HCT116 (cell line): ENCODE results near the gene BCR. TPM values are rescaled to one million over a fixed set of nuclear protein-coding genes. Genes with fewer than 3 reads are reported as not detected.

Experiments used
- ATAC-seq: fragments of 200-7000 bp; cut with Tn5 transposase; 2 replicates; pipeline ENCODE4 v1.9.1; 2020; ENCODE audit warnings: mild to moderate bottlenecking, moderate library complexity
- BruUV-seq: library from RNA; stranded (reverse); fragments of 400-500 nt; replicated peaks from 2 replicates; lab custom pipeline; 2021; lab: Mats Ljungman, UMichigan
- CTCF ChIA-PET: fragments of 300-600 bp; sonication (Branson Sonifier 250); formaldehyde crosslinking; loops from one replicate; lab custom pipeline; 2021; ENCODE audit warnings: antibody characterized with exemption; lab: Charles Lee
- POLR2A ChIA-PET: fragments of 300-600, 350-600 bp; sonication (Branson Sonifier 250); formaldehyde crosslinking; loops from one replicate; lab custom pipeline; 2021; ENCODE audit warnings: antibody characterized with exemption; lab: Charles Lee
- RAD21 ChIA-PET, 2 experiments: fragments of 300-600 bp; sonication (Branson Sonifier 250); formaldehyde crosslinking; loops; one replicate each; lab custom pipeline; 2023; ENCODE audit warnings: low total read pairs in 2 of 2; ENCODE audit not compliant: uncharacterized antibody in 2 of 2, unreplicated experiment in 2 of 2, low non-redundant PET in 1 of 2; lab: Charles Lee
- DNase-seq: peaks from one replicate; pipeline ENCODE4 v3.0.0-alpha.2; 2010; ENCODE audit warnings: low read depth, low spot score
- H2AFZ ChIP-seq: fragments of 200-600 bp; shearing (Covaris generic), sonication (generic); 2 replicates; pipeline ENCODE4 v1.6.1; 2017; ENCODE audit warnings: low read depth, mixed run types, mixed read lengths, antibody characterized with exemption, low read length; ENCODE audit not compliant: poor library complexity, severe bottlenecking
- H3K27ac ChIP-seq: 2 replicates; pipeline ENCODE4 v1.5.1; 2012; ENCODE audit warnings: low read depth, low read length
- H3K27me3 ChIP-seq: fragments of 200-600 bp; sonication (generic); 2 replicates; pipeline ENCODE4 v1.6.1; 2016; ENCODE audit warnings: mixed run types, low read length, mixed read lengths; ENCODE audit not compliant: insufficient read depth
- H3K36me3 ChIP-seq, 2 experiments: fragments of 200-500 bp in 1 of 2; fragments of 200-600 bp in 1 of 2; sonication (Bioruptor generic) in 1 of 2; sonication (generic) in 1 of 2; 2 replicates each; pipeline versions ENCODE4 v1.5.1 to v1.6.1; 2014 to 2016; ENCODE audit warnings: low read length in 2 of 2, inconsistent platforms in 1 of 2, mixed read lengths in 1 of 2, mixed run types in 1 of 2; ENCODE audit not compliant: insufficient read depth in 2 of 2, control insufficient read depth in 1 of 2
- H3K4me1 ChIP-seq, 2 experiments: fragments of 200-600 bp in 1 of 2; sonication (generic) in 1 of 2; 2 replicates each; pipeline versions ENCODE4 v1.5.1 to v1.6.1; 2012 to 2017; ENCODE audit warnings: low read length in 2 of 2, inconsistent platforms in 1 of 2, mild to moderate bottlenecking in 1 of 2, mixed read lengths in 1 of 2, mixed run types in 1 of 2, moderate library complexity in 1 of 2; ENCODE audit not compliant: insufficient read depth in 2 of 2, control insufficient read depth in 1 of 2
- H3K4me2 ChIP-seq: fragments of 200-600 bp; sonication (generic); 2 replicates; pipeline ENCODE4 v1.6.1; 2017; ENCODE audit warnings: mixed run types, low read length, mixed read lengths
- H3K4me3 ChIP-seq, 2 experiments: fragments of 200-600 bp in 1 of 2; sonication (generic) in 1 of 2; replicated peaks in 1 of 2; 2 replicates each; pipeline ENCODE4 v1.5.1; 2011 to 2016; ENCODE audit warnings: low read length in 2 of 2, control low read depth in 1 of 2, low read depth in 1 of 2, mild to moderate bottlenecking in 1 of 2, mixed read lengths in 1 of 2, mixed run types in 1 of 2
- H3K79me2 ChIP-seq: fragments of 200-600 bp; sonication (generic); 2 replicates; pipeline ENCODE4 v1.6.1; 2017; ENCODE audit warnings: mild to moderate bottlenecking, mixed run types, low read length, moderate library complexity, mixed read lengths; ENCODE audit not compliant: insufficient read depth
- H3K9ac ChIP-seq: fragments of 200-600 bp; sonication (generic); 2 replicates; pipeline ENCODE4 v1.6.1; 2016; ENCODE audit warnings: low read length, mixed read lengths
- H3K9me2 ChIP-seq: fragments of 200-600 bp; sonication (generic), shearing (Covaris generic); 2 replicates; pipeline ENCODE4 v1.6.1; 2017; ENCODE audit warnings: mixed run types, mild to moderate bottlenecking, moderate library complexity; ENCODE audit not compliant: insufficient read depth
- H3K9me3 ChIP-seq, 2 experiments: fragments of 200-500 bp in 1 of 2; fragments of 200-600 bp in 1 of 2; sonication (Bioruptor generic) in 1 of 2; sonication (generic) in 1 of 2; 2 replicates each; pipeline ENCODE4 v1.6.1; 2014 to 2017; ENCODE audit warnings: low read length in 2 of 2, mixed read lengths in 2 of 2, inconsistent platforms in 1 of 2, low read depth in 1 of 2, mild to moderate bottlenecking in 1 of 2, mixed run types in 1 of 2, moderate library complexity in 1 of 2; ENCODE audit not compliant: control insufficient read depth in 1 of 2, insufficient read depth in 1 of 2
- H4K20me1 ChIP-seq: fragments of 200-600 bp; sonication (generic), shearing (Covaris generic); 2 replicates; pipeline ENCODE4 v1.6.1; 2017; ENCODE audit warnings: mixed run types, mild to moderate bottlenecking, moderate library complexity; ENCODE audit not compliant: insufficient read depth
- ATF3 ChIP-seq: IDR thresholded peaks from 2 replicates; pipeline ENCODE4 v1.6.1; 2012
- CBX3 ChIP-seq: IDR thresholded peaks from 2 replicates; pipeline ENCODE4 v1.6.1; 2012; ENCODE audit warnings: low read depth
- CEBPB ChIP-seq: IDR thresholded peaks from 2 replicates; pipeline ENCODE4 v1.6.1; 2012; ENCODE audit warnings: low read depth
- EGR1 ChIP-seq: IDR thresholded peaks from 2 replicates; pipeline ENCODE4 v1.6.1; 2012; ENCODE audit warnings: low read depth
- ELF1 ChIP-seq: IDR thresholded peaks from 2 replicates; pipeline ENCODE4 v1.6.1; 2012; ENCODE audit warnings: low read depth, borderline replicate concordance
- EZH2 ChIP-seq: fragments of 200-600 bp; sonication (generic); IDR thresholded peaks from 2 replicates; pipeline ENCODE4 v1.6.1; 2017; ENCODE audit warnings: antibody characterized with exemption, mixed run types
- EZH2phosphoT487 ChIP-seq: fragments of 200-600 bp; IDR thresholded peaks from 2 replicates; pipeline ENCODE4 v1.6.1; 2018; ENCODE audit warnings: antibody characterized with exemption, borderline replicate concordance
- FOSL1 ChIP-seq: IDR thresholded peaks from 2 replicates; pipeline ENCODE4 v1.6.1; 2012; ENCODE audit warnings: low read depth
- JUND ChIP-seq: IDR thresholded peaks from 2 replicates; pipeline ENCODE4 v1.6.1; 2012
- MAX ChIP-seq: IDR thresholded peaks from 2 replicates; pipeline ENCODE4 v1.6.1; 2012
- POLR2A ChIP-seq: IDR thresholded peaks from 2 replicates; pipeline ENCODE4 v1.7.0; 2011; ENCODE audit warnings: borderline replicate concordance; ENCODE audit not compliant: insufficient read depth, insufficient read length; ENCODE audit errors: extremely low read depth
- POLR2AphosphoS5 ChIP-seq: IDR thresholded peaks from 2 replicates; pipeline ENCODE4 v1.6.1; 2011; ENCODE audit warnings: mild to moderate bottlenecking, low read depth, low read length, moderate library complexity
- RAD21 ChIP-seq: IDR thresholded peaks from 2 replicates; pipeline ENCODE4 v1.6.1; 2012; ENCODE audit warnings: low read depth, mild to moderate bottlenecking
- SIN3A ChIP-seq: IDR thresholded peaks from 2 replicates; pipeline ENCODE4 v1.6.1; 2012; ENCODE audit warnings: low read depth
- SP1 ChIP-seq: IDR thresholded peaks from 2 replicates; pipeline ENCODE4 v1.6.1; 2012; ENCODE audit warnings: low read depth
- SRF ChIP-seq: IDR thresholded peaks from 2 replicates; pipeline ENCODE4 v1.6.1; 2012; ENCODE audit warnings: low read depth
- TCF7L2 ChIP-seq: IDR thresholded peaks from 2 replicates; pipeline ENCODE4 v1.7.0; 2011; ENCODE audit warnings: borderline replicate concordance, inconsistent platforms; ENCODE audit not compliant: insufficient read depth, insufficient read length; ENCODE audit errors: extremely low read depth
- YY1 ChIP-seq: IDR thresholded peaks from 2 replicates; pipeline ENCODE4 v1.6.1; 2011; ENCODE audit warnings: low read length, low read depth, moderate library complexity, mild to moderate bottlenecking; ENCODE audit not compliant: insufficient replicate concordance; ENCODE audit errors: extremely low read depth
- ZBTB33 ChIP-seq: IDR thresholded peaks from 2 replicates; pipeline ENCODE4 v1.6.1; 2011; ENCODE audit warnings: mild to moderate bottlenecking, low read length, moderate library complexity; ENCODE audit not compliant: insufficient replicate concordance; ENCODE audit errors: extremely low read depth
- intact Hi-C: fragments of 100-400 bp; cut with micrococcal nuclease; formaldehyde crosslinking; loops from 2 replicates; pipeline ENCODE4 v1.10.0; 2022
- total RNA-seq: library from RNA; stranded (reverse); gene quantifications from one replicate; pipeline ENCODE4 v1.2.1, GENCODE V29; 2021; ENCODE audit not compliant: unreplicated experiment

Gene BCR
- total RNA-seq, 1 experiment from 2014 or later = 39.7 TPM

DNA sequence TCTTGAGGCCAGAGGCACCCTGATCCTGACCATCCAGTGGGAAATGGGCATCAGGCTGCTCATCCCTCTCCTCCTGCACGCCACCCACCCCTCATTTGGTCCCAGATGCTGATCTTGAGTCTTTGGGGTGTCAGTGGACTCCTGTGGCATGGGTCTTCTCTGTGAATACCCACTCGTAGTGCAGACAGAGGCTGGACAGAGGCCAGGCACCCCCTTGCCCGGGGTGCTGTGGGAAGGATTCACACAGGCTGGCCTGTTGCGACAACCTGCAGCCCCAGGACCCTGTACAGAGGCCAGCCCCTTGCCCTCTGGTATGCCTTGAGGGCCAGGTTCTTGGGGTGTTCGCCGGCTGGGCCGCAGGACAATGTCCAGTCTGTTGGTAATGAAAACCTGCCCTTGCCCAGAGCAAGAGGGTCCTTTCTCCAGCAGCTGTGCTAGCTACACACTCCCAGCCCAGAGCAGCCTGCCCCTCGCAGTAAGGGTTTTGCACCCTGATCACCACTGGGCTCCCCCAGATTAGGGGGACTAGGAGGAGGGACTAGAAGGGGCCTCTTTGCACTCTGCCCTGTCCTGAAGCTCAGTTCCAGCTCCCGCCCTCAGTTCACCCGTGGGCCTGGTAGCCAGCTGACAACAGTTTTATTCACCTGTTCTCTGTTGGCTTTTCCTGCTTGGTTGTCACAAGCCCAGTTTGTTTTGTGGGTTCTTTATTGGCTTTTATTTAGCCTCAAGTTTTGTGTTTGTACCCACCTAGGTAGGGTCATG, 76.0 kb downstream of the BCR start:
- RAD21 ChIA-PET = no interaction called here
- no peaks in the 10 kb centered on the region for H3K9me2 ChIP-seq
- no TSS peak for BruUV-seq
- CTCF ChIA-PET = no interaction called here
- no peak overlapping the region for H2AFZ ChIP-seq
- no peak overlapping the region for H3K4me3 ChIP-seq
- H3K4me2 ChIP-seq = no peak overlapping the region
- no peaks in the 10 kb centered on the region for H4K20me1 ChIP-seq
- H3K9me3 ChIP-seq = no peaks in the 10 kb centered on the region
- no peaks in the 10 kb centered on the region for H3K27me3 ChIP-seq
- intact Hi-C loops = no loop called here
- no peak overlapping the region for H3K9ac ChIP-seq
- ATAC-seq = no peak
- H3K4me1 ChIP-seq = peaks cover 4 to 8% of the 10 kb centered on the region in 2 experiments
- H3K79me2 ChIP-seq = peaks cover 25% of the 10 kb centered on the region; the same call in 1 of the 2 replicates
- POLR2A ChIA-PET = no interaction called here
- H3K27ac ChIP-seq = no peak overlapping the region
- DNase-seq = no peak
- TF ChIP-seq RAD21 (no peak), SP1 (no peak), CBX3 (no peak), FOSL1 (no peak), POLR2AphosphoS5 (no peak), ATF3 (no peak), EGR1 (no peak), YY1 (no peak), SRF (no peak), JUND (no peak), EZH2 (no peak), EZH2phosphoT487 (no peak), SIN3A (no peak), MAX (no peak), TCF7L2 (no peak), POLR2A (no peak), ELF1 (no peak), CEBPB (no peak), ZBTB33 (no peak)
- TF ChIP-seq, all 23 proteins: peak for 0
- H3K36me3 ChIP-seq = peaks cover 6 to 8% of the 10 kb centered on the region in 2 experiments; a peak in 3 of 4 replicates
